Occipital lobe (tissue), 2 donors: Measurements from ENCODE around the gene SPEM2. TPM values are rescaled to one million over a fixed set of nuclear protein-coding genes. Genes with fewer than 3 reads are reported as not detected.

Experiments used
- DNase-seq: peaks from one replicate; lab custom pipeline; 2025; lab: John Stamatoyannopoulos, UW
- total RNA-seq: library from RNA; depleted of rRNA; stranded (reverse); fragments of >200 nt; gene quantifications from one replicate; pipeline ENCODE4 v1.2.3, GENCODE V29; 2014

SPEM2 gene
- total RNA-seq, 1 donor from 2014 or later: not detected

GRCh38 chr17:7403977-7404736 is 21.3 kb upstream of the SPEM2 start, which contains the start of gene TMEM256:
TMEM256 (minus strand) TSS chr17:7404097; CDS start chr17:7404084, 13 bp downstream.
- DNase-seq: peak; percentile 99

- peak; percentile 74 for DNase-seq
These were observed 20.6 kb upstream of the SPEM2 start for GRCh38 chr17:7404737-7405349.

DNA sequence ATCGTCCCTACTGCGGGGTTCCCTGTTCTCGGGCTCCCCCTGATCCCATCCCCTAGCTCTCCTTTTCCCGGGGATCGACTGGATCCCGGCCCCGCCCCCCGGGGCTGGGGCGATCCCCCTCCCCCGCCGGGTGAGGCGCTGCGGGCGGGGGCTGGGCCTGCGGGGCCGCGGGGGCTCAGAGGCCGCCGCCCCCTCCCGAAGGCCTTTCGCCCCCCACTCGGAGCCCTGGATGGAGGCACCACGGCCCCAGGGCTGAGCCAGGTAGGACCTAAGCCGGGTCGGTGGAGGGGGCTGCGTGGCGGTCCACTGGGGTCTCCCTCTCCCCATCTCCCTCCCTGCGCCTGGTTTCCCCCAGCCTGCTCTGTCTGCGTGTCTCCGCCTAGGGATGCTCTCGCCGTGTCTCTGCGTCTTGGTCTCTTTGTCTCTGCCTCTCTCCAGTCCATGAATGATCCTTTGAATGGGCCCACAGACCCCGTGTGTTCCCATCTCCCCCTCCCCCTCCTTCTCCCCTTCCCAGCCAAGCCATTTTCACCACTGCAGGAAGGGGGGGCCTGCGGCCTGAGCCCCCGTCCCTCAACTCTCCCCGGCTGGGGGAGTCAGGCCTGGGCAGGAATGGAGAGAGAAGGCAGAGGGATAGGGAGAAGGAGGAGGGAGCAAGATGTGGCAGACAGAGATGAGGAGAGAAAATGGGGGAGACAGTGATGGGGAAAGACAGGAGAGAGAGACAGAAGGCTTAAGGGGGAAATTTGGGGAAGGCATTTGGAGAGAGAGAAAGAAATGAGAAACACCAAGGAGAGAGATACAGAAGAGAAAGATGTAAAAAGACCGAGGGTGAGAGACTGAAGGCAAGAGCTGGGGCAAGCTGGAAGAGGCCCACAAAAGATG is 19.8 kb upstream of the SPEM2 start:
- DNase-seq: peak; percentile 37

DNA sequence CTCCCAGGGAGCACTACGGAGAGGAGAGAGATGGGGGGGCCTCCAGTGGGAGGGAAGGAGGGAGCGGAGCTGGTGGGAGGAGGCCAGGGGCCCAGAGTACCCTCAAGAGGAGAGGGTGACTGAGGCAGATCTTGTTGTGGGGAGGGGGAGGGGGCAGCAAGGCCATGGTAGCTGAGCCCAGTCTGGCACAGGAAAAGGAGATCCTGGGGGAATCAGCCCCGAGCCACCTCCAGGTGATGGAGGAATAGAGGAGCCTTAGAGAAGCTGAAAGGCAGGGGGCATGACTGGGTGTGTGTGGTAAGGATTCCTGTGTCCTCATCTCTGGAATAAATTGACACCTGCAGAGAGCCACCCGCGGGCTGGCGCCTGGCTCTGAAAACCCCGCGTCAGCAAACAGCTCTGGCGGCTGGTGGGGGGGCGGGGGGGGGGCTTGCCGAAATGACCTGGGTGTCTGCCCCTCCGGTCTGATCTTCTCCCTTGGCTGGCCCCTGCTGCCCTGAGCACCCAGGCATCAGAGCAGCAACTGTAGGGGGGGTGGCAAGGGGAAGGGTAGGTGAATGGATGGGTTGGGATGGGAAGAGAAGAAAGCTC is 19.1 kb upstream of the SPEM2 start:
- no peak for DNase-seq

- DNase-seq: no peak
These were observed 18.3 kb upstream of the SPEM2 start for GRCh38 chr17:7407082-7407481.

DNA sequence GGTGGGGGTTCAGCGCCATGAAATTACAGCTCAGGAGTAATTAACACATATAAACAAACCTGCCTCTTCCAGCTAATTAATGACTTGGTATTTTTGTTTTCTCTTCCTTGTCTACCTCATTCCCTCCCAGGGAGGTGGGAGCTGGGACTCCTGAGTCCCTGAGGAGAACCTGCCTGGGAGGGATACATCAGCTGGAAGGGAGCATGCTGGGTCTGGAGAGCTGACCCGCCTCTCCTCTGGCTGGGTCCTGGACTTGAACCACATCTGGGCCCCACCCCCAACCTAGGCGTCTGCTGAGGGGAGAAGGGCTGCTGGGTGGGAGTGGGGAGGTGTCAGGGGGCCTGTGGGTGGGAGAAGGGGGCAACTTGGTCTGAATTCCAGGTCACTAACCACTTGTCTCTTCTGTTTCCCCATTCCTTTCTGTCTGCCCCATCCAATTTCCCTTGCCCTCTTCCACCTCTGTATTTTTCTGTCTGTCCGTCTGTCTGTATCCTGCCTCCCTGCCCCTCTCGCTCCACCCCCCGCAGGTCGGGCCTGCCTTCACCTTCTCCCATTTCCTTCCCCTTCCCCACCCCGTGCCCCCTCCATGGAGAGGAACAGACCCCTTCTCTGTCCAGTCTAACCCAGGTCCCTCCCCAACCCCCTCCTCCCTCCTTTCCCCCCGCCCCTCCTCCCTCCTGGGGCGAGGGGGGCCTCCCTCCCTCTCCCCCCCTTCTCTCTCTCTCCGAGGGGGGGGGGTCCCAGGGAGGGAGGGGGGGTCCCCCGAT is 17.7 kb upstream of the SPEM2 start, which contains the start of gene NLGN2:
NLGN2 (plus strand) TSS at position 361 of the 767 bp plus-strand sequence. CDS start 411 bp downstream, outside the sequence.
- DNase-seq: no peak

- DNase-seq: no peak
These were observed 17.1 kb upstream of the SPEM2 start for GRCh38 chr17:7408252-7408727.

DNA sequence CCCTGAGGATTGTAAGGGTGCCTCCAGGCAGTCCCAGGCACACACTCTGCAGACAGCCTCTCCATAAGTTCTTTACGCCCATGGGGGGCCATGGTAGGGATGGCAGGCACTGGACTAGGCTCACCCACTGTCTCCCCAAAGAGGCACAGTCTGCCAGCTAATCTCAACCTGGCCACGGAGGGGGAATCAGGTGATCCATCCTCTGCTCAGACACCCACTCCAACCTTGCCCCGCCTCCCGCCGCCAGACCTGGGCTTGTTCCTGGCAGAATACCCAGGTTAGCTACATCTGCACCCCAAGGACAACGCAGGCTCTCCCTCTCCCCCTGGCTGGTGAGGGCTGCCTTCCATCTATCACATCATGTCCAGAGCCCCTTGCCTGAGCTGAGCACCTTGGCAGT is 16.6 kb upstream of the SPEM2 start:
- no peak for DNase-seq

DNA sequence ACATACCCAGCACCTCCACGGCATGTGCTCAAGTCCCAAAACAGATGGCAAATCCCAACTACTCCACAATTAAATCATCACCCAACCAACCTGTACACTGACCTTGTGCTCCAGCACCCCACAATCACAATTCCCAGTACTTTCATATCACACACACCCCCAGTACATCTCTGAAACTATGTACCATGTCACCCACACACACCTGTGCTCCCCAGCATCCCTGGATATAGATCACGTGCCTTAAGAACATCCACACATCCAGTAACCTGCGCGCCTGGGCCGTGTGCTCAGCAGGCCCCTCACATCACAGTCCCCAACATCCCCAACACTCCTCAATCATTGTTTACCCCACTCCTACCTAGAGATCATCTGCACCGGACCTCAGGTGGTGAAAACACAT is 15.7 kb upstream of the SPEM2 start:
- no peak for DNase-seq

GRCh38 chr17:7410634-7411426 is 14.6 kb upstream of the SPEM2 start:
- no peak for DNase-seq

GRCh38 chr17:7411427-7411750 is 14.0 kb upstream of the SPEM2 start:
- DNase-seq: no peak

- no peak for DNase-seq
These were observed 11.9 kb upstream of the SPEM2 start for GRCh38 chr17:7413346-7413985.

- DNase-seq: no peak
These were observed 10.6 kb upstream of the SPEM2 start for GRCh38 chr17:7414837-7415236.

- DNase-seq: no peak
These were observed 9.6 kb upstream of the SPEM2 start for GRCh38 chr17:7415784-7416183.

- DNase-seq: no peak
These were observed 9.1 kb upstream of the SPEM2 start for GRCh38 chr17:7416323-7416722.

DNA sequence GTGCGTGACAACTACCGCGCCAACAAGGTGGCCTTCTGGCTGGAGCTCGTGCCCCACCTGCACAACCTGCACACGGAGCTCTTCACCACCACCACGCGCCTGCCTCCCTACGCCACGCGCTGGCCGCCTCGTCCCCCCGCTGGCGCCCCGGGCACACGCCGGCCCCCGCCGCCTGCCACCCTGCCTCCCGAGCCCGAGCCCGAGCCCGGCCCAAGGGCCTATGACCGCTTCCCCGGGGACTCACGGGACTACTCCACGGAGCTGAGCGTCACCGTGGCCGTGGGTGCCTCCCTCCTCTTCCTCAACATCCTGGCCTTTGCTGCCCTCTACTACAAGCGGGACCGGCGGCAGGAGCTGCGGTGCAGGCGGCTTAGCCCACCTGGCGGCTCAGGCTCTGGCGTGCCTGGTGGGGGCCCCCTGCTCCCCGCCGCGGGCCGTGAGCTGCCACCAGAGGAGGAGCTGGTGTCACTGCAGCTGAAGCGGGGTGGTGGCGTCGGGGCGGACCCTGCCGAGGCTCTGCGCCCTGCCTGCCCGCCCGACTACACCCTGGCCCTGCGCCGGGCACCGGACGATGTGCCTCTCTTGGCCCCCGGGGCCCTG is 8.3 kb upstream of the SPEM2 start:
- no peak for DNase-seq

- DNase-seq: no peak
These were observed 6.8 kb upstream of the SPEM2 start for GRCh38 chr17:7418472-7419152.

DNA sequence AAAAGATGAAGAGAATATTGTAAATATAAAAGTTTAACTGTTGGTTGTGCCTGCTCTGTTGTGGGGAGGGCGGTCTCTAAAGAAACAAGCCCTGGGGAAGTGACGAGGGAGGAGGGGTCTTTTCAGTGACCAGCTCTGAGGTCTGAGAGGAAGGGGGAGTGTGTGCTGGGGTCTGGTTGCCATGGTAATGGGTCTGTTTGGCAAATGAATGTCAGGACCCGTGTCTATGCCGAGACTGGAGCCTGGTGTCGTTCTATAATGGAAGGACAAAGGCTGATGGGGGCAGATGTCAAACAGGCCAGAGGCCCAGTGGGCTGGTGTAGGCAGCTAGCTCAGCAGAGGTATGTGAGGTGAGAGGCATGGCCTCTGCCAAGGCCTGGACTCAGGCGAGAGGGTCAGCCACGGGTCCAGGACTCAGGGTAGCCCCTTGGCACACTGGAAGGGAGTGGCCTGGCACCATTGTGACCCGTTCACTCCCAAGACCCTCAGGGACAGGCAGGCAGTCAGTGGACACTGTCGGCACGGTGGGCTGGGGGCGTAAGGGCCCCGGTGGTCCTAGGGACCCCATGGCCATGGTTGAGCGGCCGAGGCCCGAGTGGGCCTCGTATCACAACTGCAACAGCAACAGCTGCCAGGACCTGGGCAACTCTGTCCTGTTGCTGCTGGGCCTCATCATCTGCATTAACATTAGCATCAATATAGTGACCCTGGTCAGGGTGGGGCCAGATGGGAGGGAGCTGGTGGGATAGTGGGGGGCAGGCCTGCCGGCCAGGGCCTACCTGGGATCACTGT is 5.4 kb upstream of the SPEM2 start, which contains the start of gene SPEM1:
SPEM1 (plus strand) TSS at position 506 of the 792 bp plus-strand sequence; CDS start at position 567, 61 bp downstream.
- no peak for DNase-seq
